Stimulated activated CD4-positive, alpha-beta T cell treated with anti-CD3 and anti-CD28 coated beads, Interleukin-1b, Interleukin-23, amount 100 ng/mL, for 4 hours (primary cell): Measurements from ENCODE around the gene SEMA4D.

ENCODE experiments used
- DNase-seq, 2 donors: peaks; one replicate each; pipeline ENCODE4 v3.0.0-alpha.2; 2020; ENCODE audit warnings: low read depth in 2 of 2

The SEMA4D gene

GRCh38 chr9:89466451-89467277 is 31.2 kb downstream of the SEMA4D start:
- no peak for DNase-seq

DNA sequence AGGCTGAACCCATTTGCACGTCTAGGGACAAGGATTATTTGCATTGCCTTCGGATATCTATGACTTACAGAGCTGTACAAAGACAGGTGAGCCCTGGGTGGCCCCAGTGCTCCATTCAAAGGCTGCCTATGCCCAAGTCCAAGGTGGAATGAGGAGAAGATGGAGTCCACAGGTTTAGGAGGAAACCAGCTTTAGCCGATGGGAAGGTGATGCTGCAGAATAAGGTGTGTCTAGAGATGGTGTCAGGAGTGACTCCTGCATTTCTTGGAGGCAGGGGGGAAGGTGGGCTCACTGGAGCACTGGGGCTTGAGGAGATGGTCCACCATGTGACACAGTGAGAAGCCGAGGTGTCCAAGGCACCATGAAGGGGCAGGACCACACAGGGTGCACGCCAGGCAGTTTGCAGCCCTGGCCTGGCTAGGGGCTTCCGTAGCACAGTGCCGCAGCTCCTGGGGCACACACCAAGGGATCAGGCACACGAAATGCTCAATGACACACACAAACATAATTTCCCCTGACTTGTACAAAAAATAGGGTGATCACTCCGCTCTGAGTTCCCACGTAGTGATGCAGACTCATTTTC is 32.1 kb downstream of the SEMA4D start:
- DNase-seq: no peak

DNA sequence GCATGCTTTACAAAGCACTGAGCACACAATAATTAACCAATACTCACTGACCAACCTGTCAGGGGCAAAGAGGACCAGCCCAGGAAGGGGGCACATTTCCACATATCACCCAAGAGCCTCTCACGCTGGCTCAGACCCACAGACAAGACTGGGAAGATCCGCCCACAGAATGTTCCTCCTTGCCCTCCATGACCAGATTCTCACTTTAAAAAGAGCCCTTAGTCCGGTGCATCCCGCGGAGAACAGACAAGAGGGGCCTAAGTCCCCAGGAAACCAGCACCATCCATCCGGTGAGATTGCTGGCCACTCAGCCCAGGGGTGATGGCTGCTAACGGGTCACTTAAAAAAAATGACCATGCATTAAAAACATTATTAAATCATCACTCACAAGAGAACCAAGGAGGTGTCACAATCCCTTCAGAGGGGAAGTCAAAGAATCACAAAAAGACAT is 32.9 kb downstream of the SEMA4D start:
- DNase-seq: no peak

- DNase-seq: no peak
Observed at GRCh38 chr9:89464300-89464901, 33.5 kb downstream of the SEMA4D start.

- DNase-seq: no peak
Observed at GRCh38 chr9:89462817-89463683, 34.9 kb downstream of the SEMA4D start.

DNA sequence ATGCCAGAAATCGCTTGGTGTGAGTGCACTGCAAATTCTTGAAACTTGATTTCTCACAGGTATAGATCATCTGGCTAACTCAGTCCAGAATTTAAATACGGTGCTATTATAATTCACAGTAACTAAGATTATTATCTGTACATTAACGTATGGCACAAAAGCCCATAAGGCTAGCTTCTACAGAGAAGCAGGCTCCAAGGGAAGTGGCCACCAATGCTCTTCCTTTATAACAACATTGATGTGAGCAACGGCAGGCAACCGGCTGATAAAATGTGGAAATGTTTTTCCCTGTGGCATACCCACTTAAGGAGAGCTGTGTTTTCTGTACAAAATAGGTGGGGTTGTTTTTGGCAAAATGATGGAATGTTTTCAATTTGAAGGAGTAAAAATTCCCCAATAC is 35.7 kb downstream of the SEMA4D start:
- DNase-seq: no peak

DNA sequence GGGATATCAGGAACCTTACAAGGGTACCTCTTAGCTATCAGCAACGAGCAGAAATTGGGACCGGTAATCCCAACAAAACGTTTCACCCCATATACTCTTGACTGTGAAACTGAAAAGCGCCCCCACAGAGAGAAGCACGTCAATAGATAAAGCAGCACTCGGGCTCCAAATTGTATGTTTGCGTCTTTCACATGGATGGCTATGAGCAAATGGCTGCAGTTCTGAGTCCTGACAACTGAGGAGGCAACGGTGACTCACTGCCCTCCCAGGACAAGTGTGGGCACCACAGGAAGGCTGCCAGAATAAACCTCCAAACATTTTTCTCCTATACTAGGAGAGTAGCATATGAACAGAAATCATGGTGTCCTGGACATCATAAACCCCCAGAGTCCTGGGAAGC is 36.6 kb downstream of the SEMA4D start:
- no peak for DNase-seq

DNA sequence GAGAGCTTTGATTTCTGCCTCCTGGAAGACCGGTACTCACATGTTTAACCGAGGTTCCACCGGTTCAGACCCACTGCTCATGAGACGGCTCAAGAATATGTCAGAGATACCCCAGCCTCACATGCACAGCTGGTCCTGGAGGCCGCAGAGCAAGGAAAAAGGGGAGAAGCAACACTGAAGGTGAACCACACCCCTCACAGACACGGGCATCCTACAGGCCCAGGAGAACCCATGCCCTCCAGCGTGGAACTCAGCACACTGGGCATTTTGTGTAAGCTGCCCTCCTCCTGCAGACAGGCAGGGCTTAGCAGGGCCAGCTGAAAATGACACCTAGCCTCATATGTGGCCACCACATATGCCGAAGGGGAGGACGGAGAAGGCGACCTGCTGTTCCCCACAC is 37.4 kb downstream of the SEMA4D start:
- DNase-seq: no peak

DNA sequence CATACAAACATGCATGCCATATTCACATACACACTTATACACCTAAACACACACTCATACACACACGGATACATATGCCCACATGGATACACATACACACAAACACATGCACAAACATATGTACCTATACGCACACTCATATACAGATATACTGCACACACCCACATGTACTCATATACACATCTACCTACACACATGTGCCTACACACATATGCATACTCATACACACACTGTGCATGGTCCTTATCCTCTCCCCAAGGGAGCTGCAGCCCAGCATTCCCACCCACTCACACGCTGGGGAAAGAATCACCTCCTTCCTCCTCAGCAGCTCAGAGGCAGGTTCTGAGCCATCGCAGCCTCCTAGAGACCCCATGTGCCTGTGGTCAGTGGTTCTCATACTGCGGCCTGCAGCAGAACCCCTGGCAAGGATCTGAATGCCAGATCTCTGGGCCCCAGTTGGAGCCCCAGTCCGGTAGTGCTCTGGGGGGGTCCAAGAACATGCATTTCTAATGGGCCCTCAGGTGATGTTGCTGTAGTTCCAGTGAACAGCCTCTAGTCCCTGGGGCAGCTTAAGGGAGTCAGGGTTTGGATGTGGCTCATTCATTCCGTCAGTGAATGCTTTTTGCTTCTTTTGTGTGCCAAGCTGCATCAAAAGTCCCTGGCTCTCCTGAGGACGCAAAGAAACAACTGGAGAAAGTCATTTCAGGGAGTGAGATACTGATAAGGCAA is 39.0 kb downstream of the SEMA4D start:
- DNase-seq: no peak

- no peak for DNase-seq
Observed at GRCh38 chr9:89457376-89457855, 40.5 kb downstream of the SEMA4D start.

GRCh38 chr9:89455356-89455824 is 42.5 kb downstream of the SEMA4D start:
- DNase-seq: no peak

- DNase-seq: no peak
Observed at GRCh38 chr9:89454498-89455355, 43.2 kb downstream of the SEMA4D start.

- DNase-seq: no peak
Observed at GRCh38 chr9:89453452-89453851, 44.5 kb downstream of the SEMA4D start.

- no peak for DNase-seq
Observed at GRCh38 chr9:89452561-89452960, 45.4 kb downstream of the SEMA4D start.

GRCh38 chr9:89450213-89450612 is 47.7 kb downstream of the SEMA4D start:
- no peak for DNase-seq

GRCh38 chr9:89449261-89449671 is 48.6 kb downstream of the SEMA4D start:
- no peak for DNase-seq

- no peak for DNase-seq
Observed at GRCh38 chr9:89448821-89449220, 49.1 kb downstream of the SEMA4D start.

GRCh38 chr9:89448381-89448780 is 49.5 kb downstream of the SEMA4D start:
- DNase-seq: no peak

DNA sequence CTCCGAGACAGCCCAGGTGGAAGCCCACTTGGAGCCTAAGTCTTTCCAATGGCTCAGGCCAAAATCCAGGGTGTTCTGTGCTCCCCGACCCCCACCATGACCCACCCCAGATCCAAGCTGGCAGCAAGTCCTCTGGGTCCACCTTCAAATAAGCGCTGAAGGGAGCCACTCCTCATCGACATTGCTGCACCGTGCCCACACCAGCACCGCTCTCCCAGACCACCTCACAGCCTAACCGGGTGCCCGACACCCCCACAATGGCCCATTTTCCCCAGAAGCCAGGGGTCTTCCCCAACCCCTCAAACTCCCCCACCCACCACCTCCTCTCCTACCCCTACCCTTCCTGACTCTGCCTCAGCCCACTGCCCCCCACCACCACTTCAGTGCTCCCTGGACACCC is 50.5 kb downstream of the SEMA4D start:
- DNase-seq: no peak

GRCh38 chr9:89446961-89447310 is 51.0 kb downstream of the SEMA4D start:
- no peak for DNase-seq
